GM12801 (cell line): ENCODE measurements around the gene KLHL11.

Source experiments
- TF ChIP-seq, protein P1 (sequence below): IDR thresholded peaks from one replicate; pipeline ENCODE4 v1.5.1; 2011; ENCODE audit warnings: control low read depth; ENCODE audit not compliant: insufficient read length; ENCODE audit errors: extremely low read depth

KLHL11 gene

DNA sequence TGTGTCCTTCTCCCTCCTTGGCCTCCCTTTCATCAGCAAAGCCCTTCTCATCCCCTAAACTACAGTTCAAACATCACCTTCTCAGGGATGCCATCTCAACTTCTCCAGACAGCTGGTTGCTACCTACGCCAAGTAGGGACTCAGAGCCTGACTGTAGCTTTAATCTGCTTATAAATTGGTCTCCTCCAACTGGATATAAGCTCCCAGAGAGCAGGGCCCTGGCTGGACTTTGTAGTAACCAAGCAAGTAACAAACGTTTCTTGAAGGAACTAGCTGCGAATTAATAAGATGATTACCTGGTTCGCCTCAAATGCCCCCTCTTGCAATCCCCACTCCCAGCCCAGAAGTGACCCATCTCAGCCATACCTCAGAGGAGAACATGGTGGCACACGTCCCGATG, 17.5 kb upstream of the KLHL11 start:
- TF ChIP-seq, protein P1, sequence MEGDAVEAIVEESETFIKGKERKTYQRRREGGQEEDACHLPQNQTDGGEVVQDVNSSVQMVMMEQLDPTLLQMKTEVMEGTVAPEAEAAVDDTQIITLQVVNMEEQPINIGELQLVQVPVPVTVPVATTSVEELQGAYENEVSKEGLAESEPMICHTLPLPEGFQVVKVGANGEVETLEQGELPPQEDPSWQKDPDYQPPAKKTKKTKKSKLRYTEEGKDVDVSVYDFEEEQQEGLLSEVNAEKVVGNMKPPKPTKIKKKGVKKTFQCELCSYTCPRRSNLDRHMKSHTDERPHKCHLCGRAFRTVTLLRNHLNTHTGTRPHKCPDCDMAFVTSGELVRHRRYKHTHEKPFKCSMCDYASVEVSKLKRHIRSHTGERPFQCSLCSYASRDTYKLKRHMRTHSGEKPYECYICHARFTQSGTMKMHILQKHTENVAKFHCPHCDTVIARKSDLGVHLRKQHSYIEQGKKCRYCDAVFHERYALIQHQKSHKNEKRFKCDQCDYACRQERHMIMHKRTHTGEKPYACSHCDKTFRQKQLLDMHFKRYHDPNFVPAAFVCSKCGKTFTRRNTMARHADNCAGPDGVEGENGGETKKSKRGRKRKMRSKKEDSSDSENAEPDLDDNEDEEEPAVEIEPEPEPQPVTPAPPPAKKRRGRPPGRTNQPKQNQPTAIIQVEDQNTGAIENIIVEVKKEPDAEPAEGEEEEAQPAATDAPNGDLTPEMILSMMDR: no peak

DNA sequence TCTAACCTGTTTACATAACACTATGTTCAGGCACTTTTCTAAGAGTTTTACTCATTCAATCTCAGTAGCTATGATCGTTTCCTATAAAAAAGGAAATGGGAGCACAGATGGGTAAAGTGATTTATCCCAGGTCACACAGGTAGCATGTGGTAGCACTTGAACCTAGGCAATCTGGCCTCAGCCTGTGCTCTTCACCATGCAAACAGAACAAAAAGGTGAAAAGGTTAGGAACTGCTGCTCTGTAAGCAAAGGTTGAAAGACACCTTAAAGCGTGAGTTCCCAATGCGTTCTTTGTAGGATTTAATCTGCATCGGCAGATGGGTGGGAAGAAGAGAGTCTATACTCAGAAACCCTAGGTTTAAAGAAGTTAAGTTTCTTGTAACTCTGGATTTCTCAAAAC, 14.9 kb upstream of the KLHL11 start:
- TF ChIP-seq, protein P1: no peak

DNA sequence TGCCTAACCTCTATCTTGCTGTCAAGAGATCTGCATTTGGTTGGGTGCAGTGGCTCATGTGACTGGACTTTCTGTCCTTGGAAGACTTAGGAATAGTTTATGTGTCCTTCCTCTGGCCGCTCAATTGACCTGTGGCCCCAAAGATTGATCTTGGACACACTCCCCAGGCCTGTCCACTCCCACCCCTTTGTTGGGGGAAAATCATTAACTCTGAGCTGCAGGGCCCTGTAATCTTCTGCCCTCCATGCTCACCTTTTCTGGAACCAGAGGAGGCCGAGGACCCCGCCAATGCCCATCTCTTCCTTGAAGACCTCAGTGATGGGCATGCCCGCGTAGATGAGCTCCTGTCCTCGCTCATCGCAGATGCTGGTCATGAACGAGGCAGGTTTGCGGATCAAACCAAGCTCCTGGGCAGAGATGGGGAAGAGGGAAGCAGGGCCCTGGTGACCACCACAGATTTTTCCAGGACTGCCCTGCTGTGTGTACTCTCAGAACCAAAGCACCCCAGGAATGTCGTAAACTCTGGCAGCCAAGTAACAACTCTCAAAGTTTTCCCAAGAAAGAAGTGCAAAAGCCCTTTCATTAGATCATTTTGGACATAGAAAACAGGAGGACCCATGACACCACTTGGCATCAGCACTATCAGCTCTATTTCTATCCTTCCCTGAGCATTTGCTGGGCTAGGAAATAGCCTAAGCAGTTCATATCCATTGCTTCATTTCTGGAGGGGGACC, 8.5 kb upstream of the KLHL11 start:
- TF ChIP-seq, protein P1: no peak

DNA sequence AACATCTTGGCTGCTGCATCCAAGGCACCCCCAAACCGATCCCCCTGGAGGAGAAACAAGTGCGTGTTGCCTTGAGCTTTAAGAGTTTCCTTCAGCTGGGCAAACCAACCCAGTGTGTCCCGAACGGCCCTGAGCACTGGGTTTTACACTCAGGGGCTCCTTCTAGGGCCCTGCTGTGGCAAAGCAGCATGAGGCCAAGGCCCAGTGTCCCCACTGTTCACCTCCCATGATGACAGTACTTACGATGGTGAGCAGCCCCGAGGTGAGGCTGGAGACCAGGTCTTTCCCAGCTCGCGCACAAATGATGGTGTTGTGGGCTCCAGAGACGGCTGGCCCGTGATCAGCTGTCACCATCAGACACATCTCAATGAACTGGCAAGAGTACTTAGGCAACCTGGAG, 6.6 kb upstream of the KLHL11 start:
- TF ChIP-seq, protein P1: no peak

DNA sequence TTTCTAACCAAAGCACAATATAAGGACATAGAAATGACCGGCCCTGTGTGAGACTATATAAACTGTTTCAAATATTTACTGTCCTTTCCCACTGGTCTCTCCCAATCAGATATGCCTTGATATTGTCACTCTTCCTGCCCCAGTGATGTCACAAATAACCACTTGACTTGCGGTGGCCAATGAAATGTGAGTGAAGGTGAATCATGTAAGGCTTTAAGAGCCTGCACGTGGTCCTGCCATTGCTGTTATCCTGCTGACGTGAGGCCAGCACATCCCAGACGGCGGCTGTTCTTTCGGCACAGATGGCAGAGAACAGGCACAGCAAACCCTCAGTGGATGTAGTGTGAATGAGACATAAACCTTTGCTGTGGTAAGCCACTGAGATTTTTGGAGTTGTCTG, 5.4 kb upstream of the KLHL11 start:
- TF ChIP-seq, protein P1: no peak

DNA sequence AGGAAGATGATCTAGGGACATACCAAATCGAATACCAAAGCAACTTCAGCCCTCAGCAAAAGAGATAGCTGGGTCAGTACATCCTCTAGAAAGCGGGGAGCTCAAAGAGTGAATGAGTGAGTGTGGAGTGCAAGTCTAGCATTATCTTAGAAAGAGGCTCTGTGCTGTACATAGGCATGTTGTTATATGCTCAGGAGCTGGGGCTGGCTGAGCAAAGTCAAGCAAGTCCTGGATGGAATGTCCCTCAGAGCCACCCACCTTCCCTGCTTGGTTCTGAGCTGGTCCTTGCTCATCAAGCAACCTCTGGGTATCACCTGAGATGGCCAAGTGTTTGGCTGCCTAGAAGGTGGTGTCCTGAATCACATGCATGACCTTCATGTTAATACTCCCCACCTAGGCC, 4.9 kb upstream of the KLHL11 start:
- TF ChIP-seq, protein P1: no peak

DNA sequence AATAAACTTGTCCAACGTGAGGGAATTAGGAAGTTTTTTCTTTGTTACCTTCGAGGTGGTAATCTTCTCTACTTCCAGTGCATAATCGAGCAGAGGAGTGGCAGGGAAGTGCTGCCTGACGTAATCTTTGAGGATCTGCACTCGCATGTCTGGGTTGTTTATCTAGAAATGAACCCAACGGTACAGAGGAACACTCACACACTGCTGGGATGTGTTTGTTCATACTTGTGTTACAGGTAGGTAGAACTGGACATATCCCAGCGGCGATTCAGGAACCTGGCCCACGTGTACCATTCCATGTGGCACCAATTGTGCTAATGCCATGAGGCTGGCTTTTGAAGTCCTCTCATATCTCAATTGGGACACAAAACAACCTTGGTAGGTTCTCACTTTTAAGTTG, 4.2 kb upstream of the KLHL11 start:
- TF ChIP-seq, protein P1: no peak

DNA sequence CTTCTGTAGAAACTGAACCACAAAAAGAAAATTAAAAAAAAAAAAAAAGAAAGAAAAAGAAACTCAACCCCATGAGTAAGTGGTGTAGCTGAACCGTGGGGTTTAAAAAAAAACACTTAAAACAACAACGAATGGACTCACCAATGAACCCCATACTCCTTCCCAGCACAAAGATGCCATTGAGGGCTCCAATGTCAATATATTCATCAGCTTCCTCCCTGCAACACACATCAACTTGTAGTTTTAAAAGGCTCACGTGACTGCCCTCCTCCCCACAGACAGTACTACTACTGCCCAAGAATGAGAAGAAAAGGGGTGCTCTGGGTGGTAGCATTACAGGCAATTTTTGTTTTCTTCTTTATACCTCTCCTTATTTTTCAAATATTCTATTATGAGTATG, 3.3 kb upstream of the KLHL11 start:
- TF ChIP-seq, protein P1: no peak
